NCI-H1930 (cell line): Measurements from ENCODE around the gene ADD2.

Experiments used
- DNase-seq, 2 experiments: peaks; one replicate each; lab custom pipeline; 2025; lab: John Stamatoyannopoulos, UW

The ADD2 gene

DNA sequence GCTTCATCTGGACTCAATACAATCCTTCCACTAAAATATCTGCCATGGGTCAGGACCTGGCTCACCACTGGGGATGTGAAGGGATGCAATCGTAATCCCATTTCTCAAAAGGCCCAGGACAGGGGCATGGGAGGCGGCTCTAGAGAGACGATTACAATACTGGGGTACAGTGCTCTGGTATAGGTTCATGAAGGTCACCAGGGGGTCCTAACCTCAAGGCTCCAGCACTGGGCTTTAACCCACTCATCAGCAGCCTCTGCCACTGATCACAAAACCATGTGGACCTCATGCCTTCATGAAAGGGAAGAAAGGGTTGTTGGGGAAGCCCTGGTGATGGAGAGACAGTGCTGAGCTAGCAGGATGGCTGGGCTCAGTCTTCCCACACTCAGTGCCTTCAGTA lies 48.8 kb downstream of the ADD2 start:
- no peak for DNase-seq

DNA sequence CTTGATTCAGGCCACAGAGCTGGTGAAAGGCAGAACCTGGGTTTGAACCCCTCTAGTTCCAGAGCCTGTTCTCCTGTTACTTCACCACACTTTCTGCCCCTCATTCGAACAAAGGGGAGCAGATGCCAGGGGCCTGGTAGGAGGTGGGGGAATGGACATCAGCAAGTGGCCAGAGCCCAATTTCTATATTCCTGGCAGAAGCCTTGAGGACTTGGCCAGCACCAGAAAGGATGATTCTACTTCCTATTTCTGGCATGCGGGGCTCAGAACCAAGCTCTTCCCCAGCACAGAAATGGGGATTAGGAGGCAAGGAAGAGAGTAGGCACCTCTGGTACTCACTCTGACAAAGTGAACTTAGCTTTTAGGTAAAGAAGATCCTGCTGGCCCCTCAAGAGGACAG lies 49.3 kb downstream of the ADD2 start:
- no peak for DNase-seq

DNA sequence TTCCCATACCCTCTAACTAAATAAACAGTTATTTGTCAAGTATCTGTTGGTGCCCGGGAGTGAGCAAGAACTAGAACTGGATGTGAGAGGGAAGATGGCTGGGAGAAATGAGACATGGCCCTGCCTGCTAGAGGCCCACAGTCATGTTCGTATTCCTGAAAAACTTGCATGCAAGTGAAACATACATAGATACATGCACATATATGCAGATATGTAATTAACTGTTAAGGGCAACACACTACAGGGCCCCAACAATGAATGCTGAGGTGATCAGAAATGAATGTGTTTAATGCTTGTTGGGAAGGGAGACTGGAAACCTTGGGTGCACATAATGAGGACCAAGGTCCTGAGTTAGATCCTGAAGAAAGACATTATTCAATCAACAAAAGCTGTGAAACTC lies 49.8 kb downstream of the ADD2 start:
- no peak for DNase-seq

DNA sequence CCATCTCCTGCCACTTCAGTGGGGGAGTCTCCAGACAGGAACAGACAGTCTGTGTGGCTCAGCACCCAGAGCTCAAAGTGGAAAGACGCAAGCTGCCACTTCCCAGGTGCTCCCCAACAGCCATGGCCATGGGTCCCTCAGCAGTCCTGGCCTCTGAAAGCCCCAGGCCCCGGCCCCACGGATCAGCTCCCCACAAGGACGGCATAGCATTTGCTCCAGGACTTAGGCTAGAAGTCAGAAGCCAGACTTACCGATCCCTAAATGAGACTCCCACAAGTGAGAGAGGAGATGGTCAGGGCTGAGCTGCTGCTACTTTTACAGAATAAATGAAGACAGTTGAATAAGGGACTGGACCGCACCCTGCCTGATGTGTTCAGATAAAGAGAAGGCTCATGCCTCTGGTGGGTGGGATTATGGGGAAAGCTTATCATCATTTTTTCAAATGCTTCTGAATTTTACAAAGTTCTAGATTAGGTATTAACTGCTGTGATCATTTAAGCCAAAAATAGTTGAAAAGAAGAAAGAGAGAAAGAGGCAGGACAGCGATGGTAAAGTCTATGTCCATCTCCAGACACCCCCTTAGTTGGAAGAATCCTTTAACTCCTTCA lies 50.5 kb downstream of the ADD2 start:
- no peak for DNase-seq

DNA sequence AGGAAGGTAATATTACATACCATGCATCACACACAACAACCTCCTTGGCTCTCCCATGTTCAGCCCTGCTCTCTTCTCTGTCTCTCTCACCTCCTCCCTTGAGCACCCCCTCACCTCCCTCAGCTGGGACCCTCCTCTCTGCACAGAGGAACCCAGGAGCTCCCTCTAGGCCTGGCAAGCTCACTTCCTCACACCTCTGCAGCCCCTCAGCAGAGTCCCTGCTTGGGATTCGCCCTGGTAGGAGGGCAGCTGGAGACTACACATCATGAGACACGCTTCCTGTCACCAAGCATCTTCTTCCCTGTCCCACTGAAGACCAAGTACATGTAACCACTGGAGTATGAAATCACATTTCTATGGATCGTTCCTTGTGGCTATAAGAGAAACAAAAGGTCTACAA lies 51.0 kb downstream of the ADD2 start:
- no peak for DNase-seq

DNA sequence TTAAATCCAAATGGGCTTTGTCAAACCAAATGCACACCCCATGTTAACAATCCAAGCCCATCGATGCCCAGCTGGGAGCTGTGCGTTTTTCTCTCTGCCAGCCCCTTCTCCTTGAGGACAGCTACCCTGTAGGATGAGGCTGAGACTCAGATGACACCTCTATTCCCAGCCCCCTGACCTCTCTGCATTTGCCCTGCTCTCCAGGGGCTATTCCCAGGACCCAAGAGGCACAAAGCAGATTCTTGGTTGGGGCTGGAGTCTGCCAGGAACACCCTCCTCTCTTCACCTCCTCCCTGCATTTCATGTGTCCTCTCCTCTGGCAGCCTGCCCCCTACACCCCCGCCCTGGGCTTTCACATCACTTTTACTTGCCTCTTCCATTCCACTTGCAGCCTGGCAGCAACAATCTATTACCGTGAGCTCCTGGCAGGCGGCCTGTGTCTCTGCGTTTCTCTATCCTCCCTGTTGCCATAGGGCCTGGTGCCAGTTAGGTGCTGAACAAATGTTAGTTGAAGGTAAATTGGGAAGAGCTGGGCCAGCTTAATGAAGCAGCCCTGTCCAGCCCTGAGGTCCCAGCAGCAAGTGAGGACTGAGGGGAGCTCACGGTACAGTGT lies 51.8 kb downstream of the ADD2 start:
- DNase-seq = no peak

DNA sequence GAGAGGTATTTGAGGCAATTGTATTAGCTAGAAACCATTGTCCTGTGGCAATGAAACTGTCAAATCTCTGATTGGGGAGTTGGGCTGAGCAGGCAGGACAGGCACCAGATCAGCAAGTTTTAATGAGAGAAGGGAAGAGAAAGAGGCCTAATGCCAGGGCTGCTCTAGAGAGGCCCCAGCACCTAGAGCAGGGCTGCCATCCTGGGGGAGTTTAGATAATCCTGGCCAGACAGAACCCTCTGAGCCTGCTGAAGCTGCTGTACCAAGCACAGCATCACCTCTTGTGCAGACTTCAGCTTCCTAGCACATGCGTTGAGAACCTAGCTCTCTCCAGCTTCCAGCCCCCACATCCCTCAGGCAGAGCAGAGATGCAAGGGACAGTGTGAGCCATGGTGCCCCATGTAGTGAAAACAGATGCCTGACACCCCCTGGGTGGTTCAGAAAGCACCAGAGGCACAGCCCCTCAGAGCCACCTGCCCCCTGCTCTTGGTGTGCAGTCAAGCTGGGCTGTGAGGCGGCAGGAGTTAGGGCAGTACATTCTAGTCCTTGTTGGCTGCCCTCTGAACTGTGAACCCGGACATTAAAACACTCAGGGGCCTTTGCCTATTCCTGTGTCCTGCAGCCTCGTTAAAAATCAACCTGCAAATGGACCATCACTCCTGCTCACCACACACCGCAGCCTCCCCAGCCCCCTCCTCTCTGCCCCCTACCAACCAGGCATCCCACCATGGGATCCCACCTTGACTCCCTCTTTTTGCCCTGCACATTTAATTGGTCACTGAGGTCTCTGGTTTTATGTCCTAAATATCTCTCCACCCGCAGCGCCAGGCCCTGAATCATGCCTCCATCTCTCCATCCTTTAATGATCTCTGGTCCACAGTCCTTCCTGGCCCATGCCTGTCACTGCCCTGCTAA lies 52.7 kb downstream of the ADD2 start:
- DNase-seq = no peak

DNA sequence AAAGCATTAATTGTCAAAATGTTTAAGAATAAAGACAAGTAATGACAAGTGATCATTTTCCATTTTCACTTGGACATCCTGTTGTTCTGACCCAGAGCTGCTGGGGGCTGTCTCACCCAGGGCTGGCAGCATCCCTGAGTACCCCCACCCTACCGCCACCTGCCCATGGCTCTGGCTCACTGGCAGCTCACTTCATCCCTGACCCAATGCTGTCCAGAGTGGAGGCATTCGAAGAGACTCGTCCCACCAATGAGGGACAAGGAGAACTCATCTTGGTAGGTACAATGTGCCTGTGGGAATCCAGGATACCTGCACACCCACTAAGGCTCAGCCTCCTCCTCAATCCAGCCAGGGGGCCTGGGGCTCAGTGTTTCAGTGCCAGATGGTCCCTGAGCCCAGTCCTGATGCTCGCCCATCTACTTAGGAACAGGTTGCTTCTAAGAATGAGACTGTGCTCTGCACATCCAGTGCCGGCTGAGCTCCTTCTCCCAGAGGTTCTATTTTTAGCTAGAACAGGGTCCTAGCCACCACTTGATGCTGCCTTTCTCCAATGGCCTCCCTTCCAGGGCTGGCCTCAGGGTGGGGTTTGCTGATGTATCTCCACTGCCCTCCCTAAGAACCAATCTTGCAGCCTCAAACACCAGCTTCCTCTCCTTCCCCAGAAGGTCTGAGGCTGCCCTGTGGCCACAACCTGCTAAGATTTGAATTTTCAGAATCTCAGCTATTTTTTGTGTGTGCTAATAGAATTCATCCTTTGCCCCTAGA lies 53.7 kb downstream of the ADD2 start:
- no peak for DNase-seq

DNA sequence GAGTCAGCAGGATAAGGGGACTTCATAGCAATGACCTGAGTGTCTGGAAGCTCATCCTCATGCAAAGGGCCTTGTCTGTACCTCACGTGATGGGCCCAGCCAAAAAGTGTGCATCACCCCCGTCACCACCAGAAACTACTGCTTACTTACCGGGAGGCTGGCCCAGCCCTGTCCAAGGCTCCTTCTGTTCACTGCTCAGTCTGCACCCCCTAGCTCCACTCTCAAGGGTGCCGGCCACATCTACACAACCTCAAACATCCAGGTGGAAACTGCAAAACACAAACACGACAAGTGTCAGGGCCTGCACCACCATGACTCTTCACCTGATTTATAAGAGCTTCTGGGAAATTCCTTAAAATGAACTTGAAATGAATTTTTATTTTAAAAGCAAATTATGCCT lies 55.1 kb downstream of the ADD2 start:
- no peak for DNase-seq

DNA sequence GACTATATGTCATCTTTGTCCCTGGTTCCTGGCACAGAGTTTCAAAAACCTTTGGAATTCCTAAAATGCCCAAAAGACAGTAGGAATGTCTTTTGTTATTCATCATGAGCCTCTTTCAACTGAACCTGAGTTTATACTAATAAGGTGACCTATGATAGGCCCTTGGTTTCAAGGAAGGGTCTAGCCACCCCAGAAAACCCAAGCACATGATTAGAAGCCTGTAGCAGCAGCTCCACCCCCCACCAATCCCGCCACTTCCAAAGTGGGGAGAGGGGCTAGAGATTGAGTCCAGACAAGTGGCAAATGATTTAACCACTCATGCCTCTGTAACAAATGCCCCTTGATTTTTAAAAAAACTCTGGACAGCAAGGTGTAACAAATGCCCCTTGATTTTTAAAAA lies 56.8 kb downstream of the ADD2 start:
- DNase-seq = no peak

DNA sequence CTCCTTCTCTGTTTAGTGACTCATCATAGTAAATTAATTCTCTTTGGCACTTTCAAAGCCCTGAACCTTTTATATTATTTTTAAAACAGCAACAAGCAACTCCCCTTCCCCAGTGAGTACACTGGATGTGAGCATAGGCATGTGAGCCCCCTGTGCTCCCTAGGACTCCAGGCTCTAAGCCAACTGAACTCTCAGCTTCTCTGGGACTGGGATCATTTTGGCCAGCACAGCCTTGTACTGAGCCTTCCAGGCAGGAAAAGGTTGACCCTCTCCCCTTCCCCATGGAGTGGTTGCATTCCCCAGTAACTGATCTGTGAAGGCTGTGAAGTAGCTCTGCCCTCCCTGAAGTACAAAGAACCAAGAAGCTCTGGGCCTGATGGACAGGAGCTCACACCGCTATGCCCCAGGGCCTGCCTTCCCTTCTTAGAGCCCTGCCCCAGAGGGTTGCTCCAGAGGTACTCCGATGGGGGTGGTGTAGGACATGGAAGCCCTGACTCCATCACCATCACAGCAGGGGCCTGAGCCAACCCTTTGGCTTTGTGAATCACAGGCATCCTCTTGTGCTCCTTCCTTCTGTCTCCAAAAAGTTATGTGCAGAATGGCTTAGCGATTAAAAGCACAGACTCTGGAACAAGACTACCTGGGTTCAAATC lies 57.8 kb downstream of the ADD2 start:
- DNase-seq = no peak

DNA sequence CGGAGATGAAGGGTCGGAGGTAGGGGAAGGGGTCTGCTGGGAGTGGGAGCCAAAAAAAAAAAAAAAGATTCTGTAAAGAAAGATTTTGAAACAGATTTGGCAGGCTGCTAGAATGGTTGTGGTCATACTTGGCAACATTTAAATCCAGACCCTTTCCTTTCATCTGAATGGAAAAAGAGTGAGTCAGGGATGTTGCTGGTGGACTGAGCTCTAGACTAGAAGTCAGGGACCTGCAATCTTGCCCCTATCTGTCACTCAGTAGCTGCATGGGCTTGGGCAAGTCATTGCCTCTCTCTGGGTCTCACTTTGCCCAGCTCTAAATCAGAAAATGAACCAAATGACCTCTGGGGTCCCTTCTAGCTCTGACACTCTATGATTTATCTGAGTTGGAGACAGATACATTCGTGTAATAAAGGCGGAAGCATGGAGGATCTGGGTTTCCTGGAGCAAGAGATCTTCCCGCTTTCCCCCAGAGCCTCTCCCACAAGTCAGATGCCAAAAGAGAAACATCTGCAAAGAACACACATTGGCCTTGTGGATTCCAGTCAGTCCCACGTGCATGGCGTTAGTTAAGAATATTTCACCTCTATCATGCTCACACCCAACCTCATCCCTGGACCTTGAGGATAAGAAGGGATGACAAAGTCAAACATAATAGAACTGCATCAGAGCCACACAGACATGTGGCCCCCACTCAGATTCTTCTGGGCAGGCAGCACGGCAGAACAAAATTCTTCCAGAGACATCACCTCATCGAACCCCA lies 58.5 kb downstream of the ADD2 start:
- DNase-seq = no peak

DNA sequence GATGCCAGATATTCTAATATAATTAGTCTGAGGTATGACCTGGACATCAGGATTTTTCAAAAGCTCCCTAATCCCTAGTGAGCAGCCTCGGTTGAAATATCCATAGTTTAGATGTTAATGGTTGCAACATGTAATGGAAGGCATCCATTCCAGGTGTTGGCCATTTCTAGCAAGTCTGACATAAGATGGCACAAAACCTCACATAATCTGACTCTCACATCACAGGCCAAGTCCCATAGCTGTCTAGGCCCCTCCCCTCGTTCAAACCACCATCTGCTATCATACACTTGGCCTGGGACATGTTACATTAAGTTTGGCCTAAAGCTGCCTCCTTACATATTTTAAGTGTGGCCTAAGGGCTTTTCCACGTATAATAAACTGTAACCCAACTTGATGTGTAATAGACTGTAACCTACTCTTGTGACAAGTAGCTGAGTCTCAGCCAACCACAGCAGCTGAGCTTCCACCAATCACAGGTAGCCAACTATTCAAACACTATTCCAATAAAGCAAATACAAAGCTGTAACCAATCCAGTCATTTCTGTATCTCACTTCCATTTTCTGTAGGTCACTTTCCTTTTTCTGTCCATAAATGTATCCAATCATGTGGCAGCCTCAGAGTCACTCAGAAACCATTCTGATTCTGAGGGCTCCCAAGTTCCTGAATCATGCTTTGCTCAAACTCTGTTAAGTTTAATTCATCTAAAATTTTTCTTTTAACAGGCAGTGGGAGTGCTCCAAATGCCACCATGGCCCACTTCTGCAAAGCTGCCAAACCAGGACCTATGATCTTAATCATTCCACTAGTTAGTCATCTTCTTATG lies 59.4 kb downstream of the ADD2 start:
- no peak for DNase-seq

DNA sequence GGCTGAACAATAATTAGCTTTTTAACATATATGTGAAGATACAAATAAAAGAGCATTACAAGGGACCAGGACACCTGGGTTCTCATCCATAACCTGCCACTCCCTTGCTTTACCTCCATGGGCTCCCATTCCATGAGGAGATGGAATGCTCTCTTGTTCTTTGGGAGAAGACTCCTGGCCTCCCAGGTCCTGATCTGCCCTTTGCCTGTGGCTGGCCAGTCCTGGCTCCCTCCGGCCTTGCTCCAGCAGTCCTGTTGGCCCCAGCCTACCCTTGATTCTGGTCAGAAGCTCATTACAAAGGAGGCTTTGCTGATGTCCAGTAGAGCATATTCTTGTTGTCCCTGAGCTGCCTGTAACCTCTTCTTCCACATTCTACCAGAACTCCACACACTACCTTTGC lies 60.3 kb downstream of the ADD2 start:
- no peak for DNase-seq

DNA sequence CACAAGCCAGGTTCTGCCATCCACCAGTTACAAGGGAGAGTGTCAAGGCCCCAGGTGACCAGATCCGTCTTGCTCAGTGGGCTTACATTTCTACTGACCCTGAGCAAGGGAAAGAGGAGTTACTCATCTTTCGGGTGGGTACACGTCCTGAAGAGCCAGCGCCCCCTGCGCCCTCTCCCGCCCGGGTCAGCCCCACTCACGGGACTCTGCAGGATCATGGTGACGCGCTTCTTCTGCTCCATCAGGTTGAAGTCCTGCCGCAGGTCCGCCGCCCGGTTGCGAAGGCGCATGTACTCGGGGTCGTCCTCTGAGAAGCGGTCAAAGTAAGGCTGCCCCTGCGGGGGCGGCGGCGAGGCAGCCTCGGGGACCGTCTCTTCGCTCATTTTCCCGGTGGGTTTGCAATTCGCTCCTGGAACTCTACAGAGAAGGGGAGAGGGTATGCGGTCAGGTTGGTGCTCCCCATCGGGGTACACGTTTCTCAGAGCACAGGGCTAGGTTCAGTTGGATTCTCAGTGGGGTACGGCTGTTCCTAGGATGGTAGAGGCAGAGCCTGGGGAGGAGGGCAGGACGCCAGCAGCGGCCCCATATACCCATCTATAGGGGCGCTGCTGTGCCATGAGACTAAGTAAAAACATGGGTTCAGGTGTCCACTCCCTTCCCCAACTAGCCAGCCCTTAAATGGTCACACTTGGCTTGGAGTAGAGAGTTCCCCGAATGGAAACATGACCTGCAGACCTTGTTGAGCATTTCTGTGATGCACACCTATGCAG lies 61.8 kb downstream of the ADD2 start:
- DNase-seq = no peak

DNA sequence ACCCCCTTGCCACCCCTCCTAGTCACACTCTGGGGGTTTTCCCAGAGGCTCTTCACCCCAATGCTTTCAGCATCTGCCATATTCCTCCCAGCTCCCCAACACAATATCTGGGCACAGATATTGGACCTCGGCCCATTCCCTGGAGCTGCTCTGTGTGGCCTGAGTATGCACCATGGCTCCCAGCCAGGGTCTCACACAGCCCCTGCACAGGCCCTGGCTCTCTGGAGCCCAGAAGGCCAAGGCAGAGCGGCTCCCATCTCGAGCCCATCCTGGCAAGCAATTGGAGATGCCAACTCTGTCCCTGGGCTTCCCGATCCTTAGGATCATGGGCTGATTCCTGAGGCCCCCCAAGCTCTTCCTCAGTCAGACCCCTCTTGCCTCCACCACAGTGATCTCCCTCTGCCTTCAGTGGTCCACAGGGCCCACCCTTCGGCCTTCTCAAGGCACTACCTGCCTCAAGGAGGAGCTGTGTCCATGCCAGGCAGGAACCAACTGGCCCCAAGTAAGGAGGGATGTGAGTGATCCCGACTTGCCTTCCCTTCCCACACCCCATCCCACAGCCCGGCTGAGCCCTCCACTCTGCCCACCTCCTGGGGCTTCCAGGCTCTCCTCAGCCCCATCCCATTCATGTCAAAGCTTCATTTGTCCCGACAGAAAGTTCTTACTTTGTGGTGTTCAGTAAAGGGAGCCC lies 62.7 kb downstream of the ADD2 start:
- no peak for DNase-seq

DNA sequence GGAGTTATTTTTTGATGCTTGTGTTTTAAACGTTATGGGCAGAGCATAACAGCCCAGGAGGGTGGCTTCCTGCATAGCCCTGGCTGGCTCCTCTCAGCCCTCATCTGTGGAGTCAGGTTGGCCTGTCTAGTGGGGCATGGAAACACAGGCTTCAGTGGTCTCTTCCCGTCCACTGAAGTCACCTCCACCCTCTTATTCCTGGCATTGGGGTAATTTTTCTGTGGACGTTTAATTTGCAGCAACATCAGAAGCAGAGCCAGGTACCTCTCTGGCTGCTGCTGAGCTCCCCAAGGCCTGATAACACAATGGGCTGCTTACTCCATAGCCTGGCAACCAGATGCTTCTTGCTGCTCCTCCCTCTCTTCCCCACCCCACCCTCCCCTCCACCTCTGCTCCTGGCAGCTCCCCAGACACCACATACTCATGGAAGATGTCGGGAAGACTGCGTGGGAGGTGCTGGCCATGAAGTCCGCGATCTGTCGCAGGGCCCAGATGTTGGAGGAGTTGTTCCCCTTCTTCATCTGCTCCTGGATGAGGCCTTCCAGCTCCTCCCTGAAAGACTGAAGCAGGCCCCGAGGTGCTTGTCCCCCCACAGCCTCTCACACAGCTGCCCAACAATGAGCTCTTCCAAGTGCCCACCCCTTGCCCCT lies 64.0 kb downstream of the ADD2 start:
- DNase-seq = no peak

DNA sequence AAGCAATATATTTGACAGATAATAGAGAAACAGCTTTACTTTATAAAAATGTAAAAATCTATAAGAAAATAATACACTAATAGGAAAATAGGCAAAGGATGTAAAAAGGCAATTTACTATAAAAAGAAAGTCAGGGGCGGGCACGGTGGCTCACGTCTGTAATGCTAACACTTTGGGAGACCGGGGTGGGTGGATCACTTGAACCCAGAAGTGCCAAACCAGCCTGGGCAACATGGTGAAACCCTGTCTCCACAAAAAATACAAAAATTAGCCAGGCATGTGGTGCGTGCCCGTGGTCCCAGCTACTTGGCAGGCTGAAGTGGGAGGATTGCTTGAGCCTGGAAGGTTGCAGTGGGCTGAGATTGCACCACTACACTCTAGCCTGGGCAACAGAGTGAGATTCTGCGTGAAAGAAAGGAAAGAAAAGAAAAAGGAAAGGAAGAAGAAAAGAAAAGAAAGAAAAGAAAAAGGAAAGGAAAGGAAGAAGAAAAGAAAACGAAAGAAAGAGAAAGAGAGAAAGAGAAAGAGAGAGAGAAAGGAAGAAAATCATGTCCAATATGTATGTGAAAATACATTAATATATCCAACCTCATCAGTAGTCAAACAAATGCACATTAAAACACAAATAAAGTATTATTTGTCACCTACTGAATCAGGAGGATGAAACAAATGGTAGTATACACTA lies 65.1 kb downstream of the ADD2 start:
- DNase-seq = no peak
